Endothelial cell of umbilical vein (primary cell): ENCODE measurements around the gene DUOXA1. TPM values are rescaled to one million over a fixed set of nuclear protein-coding genes. Genes with fewer than 3 reads are reported as not detected.
A peak's percentile ranks its signal among the peaks of the same experiment; 100 is the strongest.
"Not testable (repeated sequence)": the region's sequence is repeated elsewhere in the genome, so short reads cannot be mapped to it uniquely, and the experiment has no call there.

Experiments
- BruUV-seq: library from RNA; stranded (reverse); fragments of 400-500 nt; replicated peaks from 2 replicates; lab custom pipeline; 2021; lab: Mats Ljungman, UMichigan
- CTCF ChIA-PET: fragments of 300-600, 350-600 bp; sonication (Branson Sonifier 250); formaldehyde crosslinking; loops from one replicate; lab custom pipeline; 2021; ENCODE audit warnings: antibody characterized with exemption, inconsistent platforms; lab: Charles Lee
- POLR2A ChIA-PET: fragments of 300-600, 350-600 bp; sonication (Branson Sonifier 250); formaldehyde crosslinking; loops from one replicate; lab custom pipeline; 2021; ENCODE audit warnings: antibody characterized with exemption, inconsistent platforms; lab: Charles Lee
- DNase-seq: peaks from one replicate; pipeline ENCODE4 v3.0.0-alpha.2; 2011; ENCODE audit warnings: low read depth, low spot score
- FAIRE-seq: peaks from 2 replicates; lab custom pipeline; 2011; peaks lifted over from hg19 to GRCh38; lab: Jason Lieb, UNC
- H2AFZ ChIP-seq: 2 replicates; pipeline ENCODE4 v1.6.0; 2012; ENCODE audit warnings: low read depth, low read length, control low read depth, inconsistent platforms
- H3K27ac ChIP-seq: 2 replicates; pipeline ENCODE4 v1.5.1; 2011; ENCODE audit warnings: low read depth, mild to moderate bottlenecking, control low read depth, low read length, moderate library complexity; ENCODE audit not compliant: insufficient read depth
- H3K27me3 ChIP-seq, 2 experiments: 2 replicates each; pipeline versions ENCODE4 v1.6.0 to v1.6.1; 2011; ENCODE audit warnings: low read length in 2 of 2, mixed read lengths in 1 of 2; ENCODE audit not compliant: control insufficient read depth in 2 of 2, insufficient read depth in 2 of 2
- H3K36me3 ChIP-seq, 2 experiments: 2 replicates in 1 of 2; 3 replicates in 1 of 2; pipeline ENCODE4 v1.5.1; 2011; ENCODE audit warnings: low read length in 2 of 2, mild to moderate bottlenecking in 1 of 2, moderate library complexity in 1 of 2; ENCODE audit not compliant: control insufficient read depth in 2 of 2, insufficient read depth in 2 of 2; ENCODE audit errors: extremely low read depth in 1 of 2
- H3K4me1 ChIP-seq: 3 replicates; pipeline ENCODE4 v1.5.1; 2011; ENCODE audit warnings: mild to moderate bottlenecking, low read length; ENCODE audit not compliant: control insufficient read depth, insufficient read depth; ENCODE audit errors: extremely low read depth
- H3K4me2 ChIP-seq: 2 replicates; pipeline ENCODE4 v1.6.1; 2011; ENCODE audit warnings: low read length, control low read depth, mixed read lengths; ENCODE audit not compliant: insufficient read depth
- H3K4me3 ChIP-seq, 3 experiments: fragments of 200-600 bp in 1 of 3; sonication (generic), shearing (Covaris generic) in 1 of 3; replicated peaks in 1 of 3; 2 replicates each; pipeline ENCODE4 v1.5.1; 2011 to 2016; ENCODE audit warnings: control low read depth in 3 of 3, low read length in 3 of 3, mild to moderate bottlenecking in 2 of 3, inconsistent platforms in 1 of 3, low read depth in 1 of 3, moderate library complexity in 1 of 3; ENCODE audit not compliant: insufficient read depth in 1 of 3
- H3K79me2 ChIP-seq: 2 replicates; pipeline ENCODE4 v1.6.0; 2012; ENCODE audit warnings: low read length, inconsistent platforms; ENCODE audit not compliant: control insufficient read depth, insufficient read depth
- H3K9ac ChIP-seq: replicated peaks from 2 replicates; pipeline ENCODE3; 2011; ENCODE audit warnings: low read length, control low read depth; ENCODE audit not compliant: insufficient read depth; ENCODE audit errors: extremely low read depth
- H3K9me1 ChIP-seq: replicated peaks from 3 replicates; pipeline ENCODE4 v1.6.0; 2011; ENCODE audit warnings: mild to moderate bottlenecking, low read length; ENCODE audit not compliant: control insufficient read depth, insufficient read depth; ENCODE audit errors: extremely low read depth
- H3K9me3 ChIP-seq: replicated peaks from 2 replicates; pipeline ENCODE4 v1.5.1; 2012; ENCODE audit warnings: low read length, inconsistent platforms; ENCODE audit not compliant: control insufficient read depth, insufficient read depth
- H4K20me1 ChIP-seq: replicated peaks from 2 replicates; pipeline ENCODE3; 2011; ENCODE audit warnings: mild to moderate bottlenecking, low read length; ENCODE audit not compliant: control insufficient read depth, insufficient read depth; ENCODE audit errors: extremely low read depth
- CTCF ChIP-seq, 2 donors: IDR thresholded peaks; 1 replicate in 1 of 2; 2 replicates in 1 of 2; pipeline ENCODE4 v1.5.1; 2011; ENCODE audit warnings: low read length in 2 of 2, mild to moderate bottlenecking in 2 of 2, moderate library complexity in 2 of 2, control low read depth in 1 of 2, inconsistent platforms in 1 of 2, low read depth in 1 of 2; ENCODE audit not compliant: insufficient read depth in 1 of 2; ENCODE audit errors: extremely low read depth in 1 of 2
- EZH2 ChIP-seq: IDR thresholded peaks from 2 replicates; pipeline ENCODE4 v1.6.1; 2012; ENCODE audit warnings: borderline replicate concordance, low read depth, mild to moderate bottlenecking, moderate library complexity, low read length, inconsistent platforms; ENCODE audit not compliant: severe bottlenecking
- FOS ChIP-seq: IDR thresholded peaks from 2 replicates; pipeline ENCODE4 v1.6.1; 2011; ENCODE audit warnings: mild to moderate bottlenecking, low read length, moderate library complexity, borderline replicate concordance; ENCODE audit not compliant: insufficient read depth
- dilution Hi-C: fragments of 300-500 bp; cut with MboI; formaldehyde crosslinking; loops from one replicate; pipeline ENCODE4 v1.15.0; 2019; ENCODE audit warnings: low sequenced_read_pairs; ENCODE audit not compliant: extremely low pct_ligation_motif_present
- intact Hi-C: fragments of 100-400 bp; cut with micrococcal nuclease; formaldehyde crosslinking; loops from one replicate; pipeline ENCODE4 v1.10.0; 2022
- polyA plus RNA-seq, 4 experiments: library from polyadenylated mRNA; depleted of rRNA in 3 of 4; stranded (reverse) in 3 of 4; unstranded in 1 of 4; fragments of >200 nt; gene quantifications; 2 replicates each; pipeline versions ENCODE4 v1.2.1 to v1.2.3, GENCODE V29; 2011 to 2012; ENCODE audit warnings: missing spikeins in 1 of 4
- total RNA-seq: library from RNA; stranded (reverse); gene quantifications from 2 replicates; pipeline ENCODE4 v1.2.3, GENCODE V29; 2021

DUOXA1 gene
- total and polyA plus RNA-seq, 2 donors (not counting 3 experiments of a cell fraction or from before 2014, with no cell fraction given), result 0.07 TPM; not detected in 1

- no TSS peak for BruUV-seq
- no peak overlapping the region for H3K27ac ChIP-seq
- no peaks in the 10 kb centered on the region for H3K9me3 ChIP-seq
- TF ChIP-seq CTCF (IDR thresholded peaks at IDR 0.05; ENCODE audit: extremely low read depth in 1 of 2, insufficient read depth in 1 of 2, low read depth in 1 of 2, low read length in 2 of 2) (peak in 1 of 2 donors; percentile 22), FOS (no peak)
- no peak overlapping the region for H2AFZ ChIP-seq
- H3K9ac ChIP-seq, result no peak overlapping the region
- H3K27me3 ChIP-seq, result peaks cover 43 to 48% of the 10 kb centered on the region in 2 experiments
- no peak for DNase-seq
- H3K9me1 ChIP-seq, result no peaks in the 10 kb centered on the region
- no peaks in the 10 kb centered on the region for H3K79me2 ChIP-seq
- FAIRE-seq, result no peak
- H3K4me2 ChIP-seq, result no peak overlapping the region
- no peak overlapping the region for H3K4me3 ChIP-seq
- POLR2A ChIA-PET, result no interaction called here
- intact Hi-C loops (no loop called here), dilution Hi-C loops (no loop called here)
- H3K4me1 ChIP-seq, result no peaks in the 10 kb centered on the region
- no peaks in the 10 kb centered on the region for H4K20me1 ChIP-seq
- CTCF ChIA-PET, result interaction anchor here (1.6 to 3.5 kb wide), 2 partner anchors 10 to 18 kb away, joined by 5 to 22 read pairs (median 10); no protein-coding TSS in a partner anchor
- no peaks in the 10 kb centered on the region for H3K36me3 ChIP-seq
Measured at GRCh38 chr15:45136378-45136764, 6.7 kb upstream of the DUOXA1 start.

DNA sequence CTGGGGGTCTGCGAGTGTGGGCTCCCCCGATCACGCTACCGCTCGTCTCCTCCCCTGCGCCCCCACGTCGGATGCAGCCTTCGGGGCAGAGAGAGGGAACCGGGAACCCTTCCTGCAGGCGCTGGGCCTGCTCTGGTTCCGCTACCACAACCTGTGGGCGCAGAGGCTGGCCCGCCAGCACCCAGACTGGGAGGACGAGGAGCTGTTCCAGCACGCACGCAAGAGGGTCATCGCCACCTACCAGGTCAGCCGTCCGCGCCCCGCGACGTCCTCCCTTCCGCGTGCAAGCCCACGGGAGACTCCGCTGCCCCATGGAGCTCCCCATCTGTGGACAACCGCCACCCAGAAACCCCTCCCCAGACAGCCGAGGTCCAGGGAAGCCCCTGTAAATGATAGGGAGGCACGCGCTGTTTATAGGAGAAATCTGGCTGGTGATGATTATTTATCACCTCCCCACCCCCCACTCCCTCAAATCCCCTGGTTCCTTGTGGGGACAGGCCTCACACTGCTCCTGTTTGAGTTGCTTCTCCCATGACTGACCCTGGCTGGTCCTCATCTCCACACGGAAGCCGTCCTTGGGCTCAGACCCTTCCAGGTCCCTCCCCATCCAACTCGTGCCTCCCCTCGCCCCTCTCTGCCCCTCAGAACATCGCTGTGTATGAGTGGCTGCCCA lies 6.2 kb upstream of the DUOXA1 start:
- H3K4me1 ChIP-seq, POLR2A ChIA-PET, H3K4me2 ChIP-seq, intact Hi-C loops, H3K4me3 ChIP-seq, H3K9me1 ChIP-seq, H3K9me3 ChIP-seq, H4K20me1 ChIP-seq, FAIRE-seq, dilution Hi-C loops, H2AFZ ChIP-seq, DNase-seq, BruUV-seq, H3K36me3 ChIP-seq, H3K27ac ChIP-seq, H3K9ac ChIP-seq, H3K79me2 ChIP-seq: not testable (repeated sequence)
- TF ChIP-seq EZH2, result peak; percentile 70
- peaks cover 49 to 53% of the 10 kb centered on the region in 2 experiments for H3K27me3 ChIP-seq
- CTCF ChIA-PET, result interaction anchor here (1.6 to 3.5 kb wide), 2 partner anchors 9 to 18 kb away, joined by 10 to 22 read pairs; no protein-coding TSS in a partner anchor
